KG1 (cell line): Measurements from ENCODE around the gene COL2A1.

Source experiments
- DNase-seq: peaks from one replicate; lab custom pipeline; 2025; lab: John Stamatoyannopoulos, UW

COL2A1 gene

DNA sequence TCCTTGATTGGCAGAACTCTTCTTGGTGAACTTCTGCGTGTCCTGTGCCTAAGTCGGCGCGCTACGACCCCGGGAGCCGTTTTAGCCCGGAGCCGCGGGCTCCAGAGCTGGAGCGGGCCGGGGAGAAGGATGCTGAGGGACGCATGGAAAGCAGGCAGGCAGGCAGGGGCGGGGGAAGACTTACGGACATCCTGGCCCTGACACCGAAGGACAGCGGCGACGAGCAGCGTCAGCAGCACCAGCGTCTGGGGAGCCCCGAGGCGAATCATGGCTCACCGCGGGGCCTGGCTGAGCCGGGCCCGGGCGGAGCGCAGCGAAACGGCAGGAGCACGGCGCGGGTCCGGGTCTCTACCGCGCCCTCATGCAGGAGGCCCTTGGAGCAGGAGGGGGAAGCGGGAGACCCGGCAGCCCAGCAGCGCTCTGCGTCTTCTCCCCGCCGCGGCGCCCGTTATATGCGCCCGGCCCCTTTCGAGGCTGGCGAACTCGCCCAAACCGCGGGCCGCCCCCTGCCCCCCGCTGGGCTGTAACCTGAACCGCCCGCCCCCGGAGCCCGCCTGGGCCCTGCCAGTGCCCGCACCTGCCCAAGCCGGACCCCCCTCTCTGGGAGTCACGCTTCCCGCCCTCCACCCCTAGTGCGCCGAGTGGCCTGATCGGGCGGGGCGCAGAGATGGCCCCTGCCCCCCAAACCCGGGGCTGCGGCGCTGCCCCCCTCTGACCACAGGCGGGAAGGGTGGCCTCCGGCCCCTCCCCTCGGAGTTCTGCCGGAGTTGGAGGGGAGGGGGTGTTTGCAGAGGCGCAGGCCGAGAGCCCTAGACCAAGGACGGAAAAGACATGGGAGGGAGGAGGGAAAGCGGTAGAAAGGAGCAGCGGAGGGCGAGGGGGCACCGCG lies at the start of gene COL2A1:
Gene COL2A1 (minus strand): TSS at position 424 of the 889 bp plus-strand sequence. CDS start 155 bp downstream, at position 269.
- no peak for DNase-seq

DNA sequence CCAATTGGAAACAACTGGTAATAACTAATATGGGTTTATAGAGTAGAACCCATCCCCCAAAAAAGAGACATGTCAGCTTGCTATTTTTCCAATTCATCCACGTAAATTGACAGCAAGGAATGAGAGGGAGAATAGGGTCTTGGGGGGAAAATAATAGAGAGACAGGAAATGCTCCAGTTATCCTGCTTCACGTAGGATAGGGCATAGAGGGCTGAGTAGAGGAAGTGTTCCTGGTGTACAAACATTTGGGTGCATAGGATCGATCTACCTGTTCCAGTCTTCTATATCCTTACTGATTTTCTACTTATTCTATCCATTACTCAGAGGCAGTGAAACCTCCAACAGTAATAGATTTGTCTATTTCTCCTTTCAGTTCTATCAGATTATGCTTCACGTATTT lies 49.6 kb upstream of the COL2A1 start:
- no peak for DNase-seq

DNA sequence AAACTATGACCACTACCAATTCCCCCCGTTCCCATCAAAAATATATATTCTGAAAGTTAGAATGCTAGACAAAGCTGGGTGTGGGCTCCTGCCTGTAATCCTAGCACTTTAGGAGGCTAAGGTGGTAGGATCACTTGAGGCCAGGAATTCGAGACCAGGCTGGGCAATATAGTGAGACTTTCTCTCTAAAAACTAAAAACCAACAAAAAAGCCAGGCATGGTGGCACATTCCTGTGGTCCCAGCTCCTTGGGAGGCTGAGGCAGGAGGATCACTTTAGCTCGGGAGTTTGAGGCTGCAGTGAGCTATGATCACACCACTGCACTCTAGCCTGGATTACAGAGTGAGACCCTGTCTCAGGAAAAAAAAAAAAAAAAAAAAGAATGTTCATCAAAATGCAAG lies 48.8 kb upstream of the COL2A1 start:
- no peak for DNase-seq

DNA sequence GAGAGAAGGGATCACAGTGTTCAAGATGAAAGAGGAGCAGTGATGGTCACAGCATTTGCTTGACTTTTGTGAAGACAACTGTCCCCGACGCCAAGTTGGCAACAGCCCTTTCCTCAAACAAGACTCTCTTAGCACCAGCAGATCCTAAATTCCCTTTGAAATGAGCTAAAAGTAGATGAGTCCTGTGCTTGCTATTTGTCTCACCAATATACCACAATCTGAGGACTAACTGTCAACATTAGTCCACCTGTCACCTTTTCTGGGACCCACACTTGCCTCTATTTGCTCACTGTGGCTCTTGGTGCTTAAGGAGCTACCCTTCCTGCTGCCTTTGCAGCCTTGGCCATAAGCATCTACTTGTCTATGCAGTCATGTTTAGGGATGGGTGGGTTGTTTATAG lies 47.4 kb upstream of the COL2A1 start:
- no peak for DNase-seq

DNA sequence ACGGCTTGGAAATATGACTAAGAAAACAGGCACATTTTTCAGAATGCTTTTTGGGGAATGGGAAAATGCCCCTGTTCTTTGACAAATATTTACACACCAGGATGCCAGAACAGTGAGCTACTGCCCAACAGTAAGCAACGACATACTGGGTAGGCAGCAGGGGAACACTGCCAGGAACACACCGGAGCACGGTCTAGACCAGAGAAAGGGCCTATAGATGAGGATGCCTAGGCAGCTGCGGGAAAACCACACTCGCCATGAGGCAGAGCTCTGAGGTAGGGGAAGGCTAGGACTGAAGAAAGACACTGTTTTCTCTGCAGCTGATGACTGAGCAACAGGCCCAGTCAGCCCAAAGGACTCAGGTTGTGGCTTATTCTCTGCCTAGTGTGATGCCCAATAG lies 45.9 kb upstream of the COL2A1 start:
- no peak for DNase-seq

DNA sequence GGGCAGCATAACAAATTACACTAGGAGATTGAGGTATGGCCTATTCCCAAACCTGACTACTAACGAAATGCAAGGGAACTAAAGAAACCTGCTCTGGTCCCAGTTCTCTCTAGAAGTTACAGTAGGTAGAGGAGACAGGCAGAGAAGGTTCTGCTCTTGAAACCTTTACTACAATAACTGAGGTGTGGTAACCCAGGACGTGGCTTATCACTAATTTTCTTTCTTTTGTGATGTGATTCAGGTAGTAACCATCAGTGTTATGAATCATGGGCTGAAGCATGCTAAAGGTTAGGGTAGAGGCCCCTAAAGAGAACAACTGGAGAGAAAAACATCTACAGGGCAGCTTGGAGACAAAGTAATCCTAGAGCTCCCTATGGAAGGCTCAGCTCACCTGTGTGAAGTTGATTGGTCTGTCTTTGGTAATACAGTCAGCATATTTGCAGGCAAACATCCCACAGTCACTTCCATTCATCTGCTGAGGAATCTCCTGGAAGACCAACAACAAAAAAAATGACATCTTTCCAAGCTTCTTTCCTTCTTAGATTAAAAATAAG lies 41.8 kb upstream of the COL2A1 start:
- DNase-seq: no peak

DNA sequence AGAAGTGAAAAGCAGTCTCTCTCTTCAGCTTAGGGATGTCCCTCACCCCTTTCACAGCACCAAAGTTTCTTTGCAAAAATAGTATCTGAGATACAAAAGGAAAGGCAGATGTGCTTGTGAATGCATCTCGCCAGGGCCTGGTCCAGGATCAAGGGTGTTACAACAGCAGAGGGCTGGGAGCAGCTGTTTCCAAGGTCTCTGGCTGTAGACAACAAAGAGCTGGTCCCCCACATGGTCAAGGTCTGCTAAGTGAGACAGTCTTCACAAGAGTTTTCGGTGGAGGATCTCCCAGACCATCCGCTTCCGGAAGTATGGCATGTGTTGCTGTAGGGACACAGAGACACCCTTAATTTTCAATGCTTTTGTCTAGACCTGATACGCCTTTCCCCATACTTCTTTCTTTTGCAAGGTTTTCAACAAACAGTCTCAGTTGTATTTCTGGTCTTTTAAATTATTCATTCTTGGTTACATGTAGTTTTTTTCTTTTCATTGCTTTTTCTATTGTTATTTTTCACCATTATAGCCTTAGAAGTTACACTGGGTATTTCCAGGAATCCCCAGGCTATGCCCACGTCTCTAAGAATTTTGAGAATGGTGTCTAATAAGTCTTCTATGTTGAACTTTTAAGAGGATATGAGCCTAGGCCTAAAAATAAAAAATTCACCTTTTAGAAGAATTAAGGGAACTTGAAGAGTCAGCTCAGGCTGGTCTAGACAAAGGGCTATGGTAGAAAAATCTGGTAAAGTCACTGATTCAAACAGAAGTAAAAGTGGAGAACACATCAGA lies 41.0 kb upstream of the COL2A1 start:
- no peak for DNase-seq

DNA sequence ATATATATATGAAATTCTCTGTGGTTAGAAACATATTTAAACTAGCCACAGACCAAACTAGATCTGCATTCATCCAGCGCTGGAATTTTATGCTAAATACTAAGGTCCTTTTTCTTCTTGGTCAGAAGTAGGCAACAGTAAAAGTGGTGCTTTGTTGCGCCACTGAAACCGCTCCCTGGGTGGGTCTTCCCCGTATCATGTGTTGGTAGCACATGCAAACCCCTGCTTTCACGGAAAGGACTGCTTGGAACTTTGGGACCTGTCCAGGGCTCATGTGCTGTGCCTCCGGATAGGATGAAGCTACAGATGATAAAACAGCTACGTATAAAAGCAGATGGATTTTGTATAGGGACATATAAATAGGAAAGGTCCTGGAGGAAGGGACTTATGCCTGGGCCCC lies 40.1 kb upstream of the COL2A1 start:
- no peak for DNase-seq

DNA sequence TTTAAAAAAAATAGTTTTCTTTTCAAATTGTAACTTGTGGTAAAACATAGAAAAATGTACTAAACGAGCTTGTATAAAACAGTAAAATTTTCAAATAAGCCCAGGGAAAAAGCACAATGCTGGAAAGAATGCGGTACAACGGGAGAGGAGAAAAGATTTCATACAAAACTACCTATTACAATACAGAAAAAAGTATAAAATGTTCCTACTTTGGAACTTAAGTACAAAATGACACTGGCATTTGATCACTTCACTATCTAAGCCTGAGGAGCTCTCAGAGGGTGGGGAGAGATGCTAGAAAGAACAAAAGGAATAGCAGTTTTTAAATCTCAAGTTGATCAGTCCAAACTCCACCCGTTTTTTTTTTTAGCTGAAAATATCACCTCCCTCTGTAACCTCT lies 39.5 kb upstream of the COL2A1 start:
- DNase-seq: no peak

DNA sequence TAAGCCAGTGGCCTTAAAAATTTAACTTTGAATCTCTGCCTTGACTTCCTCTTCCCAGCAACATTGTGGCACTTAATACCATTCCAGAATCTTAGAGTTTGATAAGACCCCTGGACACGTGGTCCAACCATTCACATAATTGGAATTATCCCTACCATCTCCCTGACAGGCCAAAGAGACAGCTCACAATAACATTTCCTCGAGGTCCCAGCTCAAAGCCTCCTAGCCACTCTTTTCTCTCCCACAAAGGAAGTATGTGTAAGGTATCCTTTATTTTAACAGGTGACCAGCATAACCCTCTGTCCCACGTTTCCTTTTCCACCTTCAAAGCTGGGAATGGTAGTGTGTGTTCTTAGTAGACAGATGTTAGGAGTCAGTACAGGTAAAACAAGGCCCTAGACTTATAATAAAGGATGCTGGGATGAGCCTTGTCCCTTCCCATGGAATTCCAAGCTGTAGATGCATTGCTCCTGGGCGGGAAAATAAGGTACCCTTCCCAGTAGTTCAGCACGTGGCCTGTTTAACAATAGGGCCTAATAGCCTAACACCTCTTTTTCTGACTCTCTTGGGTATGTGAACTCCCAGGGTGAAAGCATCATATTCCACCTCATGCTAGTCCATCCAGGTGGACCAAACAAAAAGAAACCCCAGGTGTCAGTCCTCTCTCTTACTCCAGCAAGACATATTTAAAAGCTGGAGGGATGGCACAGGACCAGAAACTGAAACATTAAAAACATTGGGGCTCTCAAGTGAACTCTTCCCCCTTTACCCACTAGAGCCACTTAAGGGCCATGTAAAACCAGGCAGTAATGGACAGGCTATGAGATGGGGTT lies 37.5 kb upstream of the COL2A1 start:
- no peak for DNase-seq

DNA sequence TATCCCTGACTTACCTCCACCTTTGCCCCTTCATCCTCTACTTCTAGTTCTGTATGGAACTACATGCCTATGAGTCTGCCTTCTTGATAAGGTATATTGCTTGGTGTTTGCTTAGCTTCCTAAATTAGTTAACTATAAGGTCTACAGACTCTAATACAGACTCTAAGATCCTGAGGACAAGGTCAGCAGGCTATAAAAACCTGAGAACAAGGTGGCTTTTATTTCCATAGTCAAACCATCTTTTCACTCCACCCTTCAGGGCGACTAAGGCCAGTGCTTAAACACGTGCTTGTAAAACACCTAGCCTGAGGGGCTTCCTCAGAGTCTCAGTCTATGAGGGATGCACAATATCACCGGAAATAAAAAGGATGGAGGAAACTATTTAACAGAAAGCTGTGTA lies 36.1 kb upstream of the COL2A1 start:
- DNase-seq: no peak

DNA sequence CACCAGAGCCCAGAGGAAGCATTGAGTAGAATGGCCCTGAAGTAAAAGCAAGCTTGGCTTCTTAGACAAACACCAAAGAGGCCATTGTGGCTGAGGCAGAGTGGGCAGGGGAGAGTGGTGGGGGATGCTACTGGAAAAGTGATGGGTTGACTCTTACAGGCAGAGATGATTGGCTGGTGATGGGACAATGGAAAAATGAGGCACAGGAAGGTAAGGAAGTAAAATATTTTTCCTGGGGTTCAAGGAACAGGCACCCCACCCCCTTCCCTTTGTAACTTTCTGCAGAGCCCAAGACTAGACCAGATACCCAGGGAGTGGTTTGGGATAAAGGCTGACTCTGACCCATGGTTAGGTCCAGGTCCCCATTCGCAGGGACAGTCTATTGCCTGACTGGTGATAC lies 34.9 kb upstream of the COL2A1 start:
- no peak for DNase-seq

DNA sequence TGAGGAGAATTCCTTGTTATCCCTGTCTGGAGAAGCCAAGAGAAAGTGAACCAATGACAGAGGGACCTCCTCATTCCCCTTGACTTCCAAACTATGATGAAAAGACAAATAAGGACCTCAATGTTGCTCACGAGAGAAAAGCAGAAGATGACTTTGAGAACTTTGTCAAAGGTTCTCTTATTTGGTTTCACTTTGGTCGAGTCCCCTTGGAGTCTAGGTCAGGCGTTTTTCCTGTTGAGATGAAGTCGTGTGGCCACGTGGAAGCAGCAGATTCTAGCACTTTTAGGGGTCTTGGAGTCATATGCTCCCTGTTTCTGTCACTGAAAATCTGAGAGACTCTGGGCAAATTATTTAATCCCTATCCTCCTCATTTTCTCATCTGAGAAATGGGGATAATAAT lies 33.8 kb upstream of the COL2A1 start:
- no peak for DNase-seq

DNA sequence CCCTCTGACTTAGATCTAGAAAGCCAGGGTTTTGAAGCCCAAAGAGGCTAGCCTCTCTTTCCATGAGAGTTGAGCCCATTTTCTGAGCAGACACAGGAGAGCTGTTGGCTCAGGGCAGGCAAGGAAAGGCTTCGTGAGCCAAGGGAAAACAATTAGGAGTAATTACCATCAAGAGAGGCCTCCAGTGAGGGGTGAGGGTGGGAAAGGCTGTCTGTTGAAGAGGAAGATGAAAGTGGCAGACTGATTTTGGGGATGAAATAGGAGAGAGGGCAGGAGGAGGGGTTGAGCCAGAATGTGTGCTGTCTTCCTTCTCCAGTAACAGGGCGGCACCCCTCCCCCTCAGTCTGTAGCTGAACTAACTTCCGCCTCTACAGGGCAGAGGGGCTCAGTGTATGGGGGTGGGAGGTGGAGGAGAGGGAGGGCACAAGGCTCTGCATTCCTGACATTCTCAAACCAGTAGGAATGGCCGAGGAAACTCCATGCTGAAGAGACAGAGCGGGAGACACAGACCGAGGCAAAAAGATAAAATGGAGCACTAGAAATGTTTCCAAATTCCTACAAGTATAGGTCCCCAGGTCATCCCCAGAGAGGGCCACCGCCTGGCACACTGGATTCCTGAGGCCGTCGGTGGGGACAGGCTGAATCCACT lies 33.1 kb upstream of the COL2A1 start:
- no peak for DNase-seq

DNA sequence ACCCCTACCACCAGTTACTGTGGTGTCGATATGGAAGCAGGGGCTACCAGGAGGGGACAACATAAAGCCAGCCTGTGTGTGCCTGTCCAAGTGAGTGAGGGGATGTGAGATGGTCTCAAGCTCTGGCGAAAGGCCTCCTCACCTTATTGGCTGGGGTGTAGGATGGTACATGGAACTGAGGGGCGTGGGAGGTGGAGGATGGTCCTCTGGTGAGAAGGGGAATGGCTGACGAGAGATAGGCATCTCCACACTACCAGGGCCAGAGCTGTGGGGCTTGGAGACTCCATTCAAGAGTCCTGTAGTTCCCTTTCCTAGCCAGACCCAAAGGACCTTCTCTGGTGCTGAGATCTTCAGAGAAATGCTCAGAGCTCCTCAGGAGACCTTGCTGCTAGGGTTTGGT lies 32.5 kb upstream of the COL2A1 start:
- no peak for DNase-seq

DNA sequence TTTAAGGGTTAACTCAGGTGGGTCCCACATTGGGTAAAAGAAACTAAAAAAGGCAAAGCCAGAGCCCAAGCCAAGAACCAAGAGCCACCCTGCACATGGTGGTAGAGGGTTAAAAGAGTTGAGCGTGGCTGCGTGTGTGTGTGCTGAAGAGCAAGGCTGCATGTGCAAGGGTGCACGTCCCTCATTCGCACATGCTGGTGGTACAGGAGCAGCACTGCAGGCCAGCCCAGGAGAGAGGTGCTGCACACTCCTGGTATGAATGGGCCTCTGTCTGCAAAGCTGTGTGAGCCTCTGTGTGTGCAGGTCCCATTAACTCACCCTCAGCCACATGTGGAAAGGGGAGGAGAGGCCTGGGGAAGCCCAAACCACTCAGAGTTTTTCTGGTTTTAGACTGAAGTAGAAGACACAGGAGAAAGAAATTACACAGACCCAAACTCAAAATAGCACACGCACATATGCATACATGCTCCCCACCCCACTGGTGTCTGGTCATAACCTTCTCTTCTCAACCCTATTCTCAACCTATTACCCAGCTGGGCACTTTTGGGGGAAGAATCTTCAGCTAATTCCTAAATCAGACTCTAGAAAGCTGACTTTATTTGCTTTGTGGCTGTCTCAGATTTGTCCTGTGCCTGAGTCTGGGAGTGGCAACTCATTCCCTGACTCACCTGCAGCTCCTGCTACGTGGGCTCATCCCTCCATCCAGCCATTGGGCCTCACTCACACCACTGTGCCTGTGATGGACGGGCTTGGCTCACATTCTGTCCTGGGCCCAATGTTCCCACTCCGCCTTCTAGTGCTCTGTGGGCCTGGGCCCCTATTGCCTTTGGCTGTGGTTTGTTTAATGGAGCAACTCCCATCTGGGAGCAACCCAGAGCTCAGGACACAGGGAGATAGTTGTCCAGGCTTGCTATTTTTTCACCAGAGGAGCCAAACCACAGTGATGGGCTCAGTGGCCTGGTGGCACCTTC lies 30.8 kb upstream of the COL2A1 start:
- no peak for DNase-seq

DNA sequence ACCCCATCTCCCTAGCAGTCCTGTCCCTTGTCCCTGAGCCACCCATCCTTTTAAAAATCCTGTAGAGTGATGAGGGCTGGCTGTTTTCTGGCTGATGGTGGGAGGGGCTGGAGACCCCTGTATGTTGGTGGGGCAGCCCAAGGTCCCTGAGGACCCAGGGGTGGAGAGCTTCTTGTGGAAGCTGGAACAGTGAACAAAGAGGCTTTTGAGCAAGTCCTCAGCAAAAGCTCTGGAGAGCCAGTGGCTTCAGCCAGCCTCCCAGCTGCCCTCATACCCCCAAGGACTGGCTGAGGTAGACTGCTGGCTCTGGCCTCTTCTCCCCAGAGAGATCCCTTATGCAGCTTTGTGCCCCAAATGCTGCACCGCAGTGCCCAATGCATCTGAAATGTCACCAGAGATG lies 29.2 kb upstream of the COL2A1 start:
- no peak for DNase-seq

DNA sequence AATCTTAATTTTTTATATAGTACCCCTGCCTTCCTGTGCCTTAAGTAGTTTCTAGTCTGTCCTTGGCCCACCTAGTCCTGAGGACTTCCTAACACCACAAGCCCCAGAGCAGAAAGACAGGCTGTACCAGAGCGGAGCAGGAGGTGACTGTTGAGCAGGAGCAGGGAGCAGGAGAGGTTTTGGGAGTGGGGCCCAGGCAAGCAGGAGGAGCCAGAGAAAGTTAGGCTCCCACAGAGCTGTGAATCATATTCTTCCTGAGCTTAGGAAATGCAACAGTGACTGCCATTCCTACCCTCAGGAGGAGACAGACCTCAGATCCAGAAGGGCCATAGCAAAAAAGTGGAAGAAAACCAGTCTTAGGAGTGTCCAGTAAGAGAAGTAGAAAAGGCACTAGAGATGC lies 28.3 kb upstream of the COL2A1 start:
- no peak for DNase-seq

DNA sequence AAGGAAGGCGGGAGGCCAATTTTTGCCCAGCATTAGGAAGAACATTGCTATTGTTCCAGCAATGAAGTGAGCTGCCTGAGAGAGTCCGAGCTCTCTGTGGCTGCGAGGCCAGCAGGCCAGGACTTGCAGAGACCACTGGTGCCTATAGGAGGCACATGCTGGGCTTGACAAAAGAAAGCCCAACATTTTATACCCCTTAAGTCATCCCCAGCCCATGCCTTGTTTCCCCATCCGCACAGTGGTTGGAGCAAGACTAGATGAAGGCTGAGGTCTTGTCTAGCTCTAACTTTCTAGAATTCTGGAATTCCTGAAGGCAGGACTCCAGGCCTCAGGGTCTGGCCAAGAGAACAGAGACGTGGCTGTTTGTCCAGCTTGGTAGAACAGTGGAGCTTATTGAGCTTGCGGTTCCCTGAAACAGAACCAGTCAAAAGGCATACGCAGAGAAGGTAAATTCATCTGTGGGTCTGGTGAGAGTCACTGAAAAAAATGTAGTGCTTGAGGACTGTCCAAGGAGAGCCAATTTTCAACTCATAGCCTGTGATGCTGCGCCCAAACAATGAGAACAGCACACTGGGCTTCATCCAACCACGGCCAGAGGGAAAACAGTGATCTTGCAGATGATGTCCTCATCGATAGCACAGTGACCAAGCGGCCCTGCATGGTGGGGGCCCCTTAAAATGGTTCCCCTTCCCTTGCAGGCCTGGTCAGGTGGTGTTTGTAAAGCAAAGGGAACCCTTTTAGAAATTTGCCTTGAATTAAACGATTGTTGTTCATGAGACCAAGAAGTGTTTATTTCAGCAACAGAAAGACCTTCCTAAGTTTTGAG lies 27.1 kb upstream of the COL2A1 start:
- DNase-seq: no peak
